ENCODE data around the gene FGGY.

FGGY gene

GRCh38 chr1:59477286-59477685 is 180.4 kb downstream of the FGGY start:
- no peak for TF ChIP-seq CTCF (IDR thresholded peaks at IDR 0.05; ENCODE audit: low read depth, low read length)
- H3K4me3 ChIP-seq (ENCODE audit: low read depth, low read length): no peak overlapping the region
- in situ Hi-C loops (cut with HindIII; ENCODE audit: low sequenced_read_pairs): no loop called here
- peak; percentile 92 for DNase-seq (ENCODE audit: low read depth, low spot score)

- no peak for TF ChIP-seq CTCF (IDR thresholded peaks at IDR 0.05; ENCODE audit: low read depth, low read length)
- H3K4me3 ChIP-seq (ENCODE audit: low read depth, low read length): no peak overlapping the region
- in situ Hi-C loops (cut with HindIII; ENCODE audit: low sequenced_read_pairs): no loop called here
- no peak for DNase-seq (ENCODE audit: low read depth, low spot score)
Observed at GRCh38 chr1:59477867-59478266, 181.0 kb downstream of the FGGY start.

- in situ Hi-C loops (cut with HindIII; ENCODE audit: low sequenced_read_pairs): no loop called here
Observed at GRCh38 chr1:59478822-59479221, 181.9 kb downstream of the FGGY start.

GRCh38 chr1:59480188-59480888 is 183.4 kb downstream of the FGGY start:
- no peak for TF ChIP-seq CTCF (IDR thresholded peaks at IDR 0.05; ENCODE audit: low read depth, low read length)
- in situ Hi-C loops (cut with HindIII; ENCODE audit: low sequenced_read_pairs): no loop called here
- no peak for DNase-seq (ENCODE audit: low read depth, low spot score)
- no peak overlapping the region for H3K4me3 ChIP-seq (ENCODE audit: low read depth, low read length)

More at GRCh38 chr1:59478822-59479221, 181.9 kb downstream of the FGGY start:
- DNase-seq (ENCODE audit: low read depth, low spot score): no peak
- TF ChIP-seq CTCF (IDR thresholded peaks at IDR 0.05; ENCODE audit: low read depth, low read length): no peak
- H3K4me3 ChIP-seq (ENCODE audit: low read depth, low read length): no peak overlapping the region

- no peak for TF ChIP-seq CTCF (IDR thresholded peaks at IDR 0.05; ENCODE audit: low read depth, low read length)
- peak; percentile 22 for DNase-seq (ENCODE audit: low read depth, low spot score)
- in situ Hi-C loops (cut with HindIII; ENCODE audit: low sequenced_read_pairs): no loop called here
- no peak overlapping the region for H3K4me3 ChIP-seq (ENCODE audit: low read depth, low read length)
Observed at GRCh38 chr1:59481881-59482505, 185.1 kb downstream of the FGGY start.

GRCh38 chr1:59482986-59483385 is 186.1 kb downstream of the FGGY start:
- no peak for DNase-seq (ENCODE audit: low read depth, low spot score)
- TF ChIP-seq CTCF (IDR thresholded peaks at IDR 0.05; ENCODE audit: low read depth, low read length): no peak
- H3K4me3 ChIP-seq (ENCODE audit: low read depth, low read length): no peak overlapping the region
- in situ Hi-C loops (cut with HindIII; ENCODE audit: low sequenced_read_pairs): no loop called here
